Mammary epithelial cell (primary cell): Measurements from ENCODE around the gene GARIN5A.

Experiments used
- CTCF ChIP-seq, 2 donors: IDR thresholded peaks in 1 of 2; conservative IDR thresholded peaks in 1 of 2; 2 replicates each; pipeline ENCODE4 v1.5.1; 2011 to 2012; ENCODE audit warnings: inconsistent platforms in 2 of 2, low read length in 2 of 2, mild to moderate bottlenecking in 2 of 2, control low read depth in 1 of 2, low read depth in 1 of 2; ENCODE audit not compliant: insufficient read depth in 1 of 2; ENCODE audit errors: extremely low read depth in 1 of 2
- EZH2 ChIP-seq: IDR thresholded peaks from 2 replicates; pipeline ENCODE4 v1.6.1; 2012; ENCODE audit warnings: low read length, inconsistent platforms, borderline replicate concordance

GRCh38 chr19:50459067-50459456, 17.6 kb downstream of the GARIN5A start:
- TF ChIP-seq CTCF (conservative IDR thresholded peaks at IDR 0.05 in 1 of 2, IDR thresholded peaks at IDR 0.05 in 1 of 2; ENCODE audit: extremely low read depth in 1 of 2, insufficient read depth in 1 of 2, low read depth in 1 of 2, low read length in 2 of 2) (no peak), EZH2 (no peak)
